ENCODE data around the gene SLC34A1.

GRCh38 chr5:177364159-177364962 is 19.9 kb upstream of the SLC34A1 start:
- no peak for TF ChIP-seq TEAD3 (CRISPR knock-in tag; optimal IDR thresholded peaks at IDR 0.05; ENCODE audit: borderline replicate concordance)
- TF ChIP-seq EP300 (IDR thresholded peaks at IDR 0.05; ENCODE audit: low read depth in 2 of 2, low read length in 2 of 2) = no peak
- TF ChIP-seq EP300 (CRISPR knock-in tag; IDR thresholded peaks at IDR 0.05; ENCODE audit: borderline replicate concordance) = no peak
- no peak for TF ChIP-seq ARID3A (IDR thresholded peaks at IDR 0.05; ENCODE audit: low read depth, low read length)
- TF ChIP-seq FOXC1 (CRISPR knock-in tag; IDR thresholded peaks at IDR 0.05; ENCODE audit: borderline replicate concordance) = no peak
- no peak for TF ChIP-seq CTCF (CRISPR knock-in tag; IDR thresholded peaks at IDR 0.05)
- no peak for TF ChIP-seq CSRNP1 (CRISPR knock-in tag; IDR thresholded peaks at IDR 0.05)
- TF ChIP-seq ZZZ3 (CRISPR knock-in tag; IDR thresholded peaks at IDR 0.05; ENCODE audit: borderline replicate concordance) = no peak
